LoVo (cell line): ENCODE measurements around the gene ANKRD62.
"Not testable (repeated sequence)": the region's sequence is repeated elsewhere in the genome, so short reads cannot be mapped to it uniquely, and the experiment has no call there.

Experiments used
- DNase-seq: peaks from one replicate; pipeline ENCODE4 v3.0.0-alpha.2; 2016; ENCODE audit warnings: low spot score

The ANKRD62 gene

GRCh38 chr18:12066910-12067511, 26.6 kb upstream of the ANKRD62 start:
- DNase-seq = no peak

GRCh38 chr18:12067671-12068070, 26.0 kb upstream of the ANKRD62 start:
- DNase-seq = no peak

DNA sequence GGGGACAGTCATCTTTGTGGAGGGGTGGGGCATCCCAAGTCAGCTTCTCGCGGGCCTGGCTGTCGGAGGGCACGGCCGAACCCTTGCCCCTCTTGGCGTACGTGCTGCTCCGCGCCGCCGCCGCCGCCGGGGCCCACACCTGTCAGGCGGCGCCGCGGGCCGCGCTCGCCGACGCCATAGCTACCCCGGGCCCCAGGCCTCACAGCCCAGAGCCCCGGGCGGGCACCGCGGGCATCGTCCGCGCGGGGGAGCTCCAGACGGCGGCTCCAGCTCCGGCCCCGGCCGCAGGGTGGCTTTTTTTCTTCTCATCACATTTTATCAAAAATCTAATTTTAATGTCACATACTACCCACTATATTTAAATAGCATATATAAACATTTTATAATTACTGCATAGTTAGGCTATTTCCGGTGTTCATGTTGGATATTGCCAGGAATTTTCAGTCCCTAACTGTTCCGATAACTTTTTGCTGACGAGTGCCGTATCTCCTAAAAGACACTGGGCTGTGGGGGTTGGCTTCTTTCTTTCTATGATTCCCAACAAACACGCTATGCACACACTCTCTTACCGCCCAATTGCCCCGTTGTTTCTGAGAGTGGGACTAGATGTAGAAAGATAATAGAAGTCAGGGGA, 25.2 kb upstream of the ANKRD62 start:
- not testable (repeated sequence) for DNase-seq

DNA sequence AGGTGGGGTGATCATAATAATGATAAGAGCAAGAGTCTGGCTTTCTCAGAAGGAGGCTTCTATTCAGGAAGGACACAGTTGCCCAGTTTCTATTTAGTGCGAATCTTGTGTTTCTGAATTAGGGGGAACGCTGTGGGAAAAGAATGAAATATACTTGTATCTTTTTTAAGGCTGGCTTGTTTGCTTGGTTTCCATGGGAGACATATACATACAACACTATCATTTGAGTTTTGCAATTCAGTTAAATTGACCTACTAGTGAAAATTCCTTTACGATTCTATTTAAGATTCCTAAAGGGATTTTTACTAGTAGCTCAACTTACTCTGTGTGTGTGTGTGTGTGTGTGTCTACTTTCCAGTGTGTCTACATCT, 24.7 kb upstream of the ANKRD62 start:
- no peak for DNase-seq

- not testable (repeated sequence) for DNase-seq
Observed at GRCh38 chr18:12071066-12071465, 22.6 kb upstream of the ANKRD62 start.

DNA sequence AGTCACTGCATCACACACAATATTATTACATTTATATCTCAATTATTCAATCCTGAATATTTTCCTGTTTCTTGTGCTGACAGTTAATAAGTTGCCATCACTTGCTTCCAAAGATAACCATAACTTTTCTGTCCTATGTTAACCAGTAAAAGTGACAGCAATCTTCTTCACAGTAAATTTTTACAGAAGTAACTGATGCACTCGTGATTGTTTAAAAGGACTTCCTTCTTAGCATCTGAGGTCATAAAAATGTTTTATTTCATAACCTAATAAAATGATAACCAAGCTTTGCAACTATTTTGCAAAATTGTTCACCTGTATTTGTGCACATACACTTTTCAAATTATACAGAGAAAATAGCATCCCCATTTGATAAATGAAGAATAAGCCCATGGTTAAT, 20.6 kb upstream of the ANKRD62 start:
- no peak for DNase-seq

- DNase-seq = no peak
Observed at GRCh38 chr18:12074736-12075135, 18.9 kb upstream of the ANKRD62 start.

GRCh38 chr18:12076424-12077140, 17.1 kb upstream of the ANKRD62 start:
- DNase-seq = no peak

DNA sequence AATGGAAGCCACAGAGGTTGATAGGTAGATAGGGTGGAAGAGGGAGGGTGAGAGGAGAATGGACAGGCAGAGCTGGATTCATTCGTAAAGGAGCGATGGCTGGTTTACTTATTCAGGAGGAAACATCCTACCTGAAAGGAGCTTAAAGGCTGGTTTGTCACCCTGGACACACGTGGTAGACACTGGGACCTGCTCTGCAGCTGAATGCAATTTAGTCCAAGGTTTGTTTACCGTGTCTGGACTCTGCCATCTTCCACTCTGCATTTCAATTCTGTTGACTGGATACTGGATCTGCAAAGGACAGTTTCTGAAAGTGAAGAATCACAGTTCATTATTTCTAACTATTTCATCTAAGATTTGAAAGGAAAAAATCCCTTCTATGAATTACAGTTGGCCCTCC, 15.6 kb upstream of the ANKRD62 start:
- not testable (repeated sequence) for DNase-seq

GRCh38 chr18:12079491-12080237, 14.0 kb upstream of the ANKRD62 start:
- no peak for DNase-seq

DNA sequence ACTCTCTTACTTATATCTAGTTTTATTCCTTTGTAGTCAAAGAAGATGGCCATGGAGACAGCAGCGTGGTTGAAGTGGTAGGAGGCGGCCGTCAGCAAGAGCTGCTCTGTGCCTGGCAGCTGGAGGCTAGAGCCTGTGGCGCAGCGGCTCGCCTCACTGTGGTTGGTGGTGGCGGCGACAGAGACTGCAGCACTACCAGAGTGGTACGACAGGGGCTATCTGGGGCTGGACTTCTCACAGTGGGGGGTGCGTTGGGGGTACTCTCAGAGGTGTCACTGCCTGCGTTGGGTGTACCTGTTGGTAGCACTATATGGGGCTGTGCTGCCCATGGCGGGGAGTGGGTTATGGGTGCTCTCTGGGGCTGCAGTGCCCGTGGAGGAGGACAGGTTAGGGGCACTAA, 8.5 kb upstream of the ANKRD62 start:
- DNase-seq = no peak

DNA sequence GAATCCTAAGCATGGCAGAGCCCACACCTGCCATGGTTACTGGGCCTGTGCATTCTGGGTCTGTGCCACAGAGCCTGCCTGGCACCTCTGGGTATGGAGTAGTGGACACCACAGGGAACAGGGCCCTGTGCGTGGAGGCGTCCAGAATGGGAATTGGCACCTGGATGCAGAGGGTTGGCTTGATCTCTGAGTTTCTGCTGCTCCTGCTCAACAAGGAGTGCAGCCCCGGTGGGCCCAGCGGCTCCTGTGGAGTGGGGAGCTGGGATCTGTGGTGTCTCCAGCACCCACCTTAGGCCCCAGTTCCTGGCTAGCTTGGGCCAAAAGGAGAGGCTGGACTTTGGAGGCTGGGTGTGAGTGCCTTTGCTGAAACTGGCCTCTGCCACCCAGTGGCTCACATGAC, 7.9 kb upstream of the ANKRD62 start:
- DNase-seq = no peak

DNA sequence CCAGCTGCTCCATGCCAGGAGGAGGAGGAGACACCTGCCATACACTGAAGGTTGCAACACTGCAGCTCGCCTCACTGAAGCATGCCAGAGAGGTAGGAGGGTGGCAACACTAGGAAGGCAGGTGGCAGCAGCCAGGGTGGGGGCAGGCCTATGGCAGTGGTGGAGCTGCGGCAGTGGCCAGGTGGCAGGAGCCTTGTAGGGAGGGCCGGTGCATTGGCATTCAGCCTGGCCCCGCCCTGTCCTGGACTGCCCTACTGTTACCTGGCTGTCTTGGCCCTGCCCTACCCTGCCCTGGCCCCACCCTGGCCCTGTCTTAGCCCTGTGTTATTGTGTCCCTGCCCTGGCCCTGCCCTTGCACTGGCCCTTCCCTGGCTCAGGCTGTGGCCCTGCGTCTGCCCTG, 7.4 kb upstream of the ANKRD62 start:
- peak; percentile 27 for DNase-seq

DNA sequence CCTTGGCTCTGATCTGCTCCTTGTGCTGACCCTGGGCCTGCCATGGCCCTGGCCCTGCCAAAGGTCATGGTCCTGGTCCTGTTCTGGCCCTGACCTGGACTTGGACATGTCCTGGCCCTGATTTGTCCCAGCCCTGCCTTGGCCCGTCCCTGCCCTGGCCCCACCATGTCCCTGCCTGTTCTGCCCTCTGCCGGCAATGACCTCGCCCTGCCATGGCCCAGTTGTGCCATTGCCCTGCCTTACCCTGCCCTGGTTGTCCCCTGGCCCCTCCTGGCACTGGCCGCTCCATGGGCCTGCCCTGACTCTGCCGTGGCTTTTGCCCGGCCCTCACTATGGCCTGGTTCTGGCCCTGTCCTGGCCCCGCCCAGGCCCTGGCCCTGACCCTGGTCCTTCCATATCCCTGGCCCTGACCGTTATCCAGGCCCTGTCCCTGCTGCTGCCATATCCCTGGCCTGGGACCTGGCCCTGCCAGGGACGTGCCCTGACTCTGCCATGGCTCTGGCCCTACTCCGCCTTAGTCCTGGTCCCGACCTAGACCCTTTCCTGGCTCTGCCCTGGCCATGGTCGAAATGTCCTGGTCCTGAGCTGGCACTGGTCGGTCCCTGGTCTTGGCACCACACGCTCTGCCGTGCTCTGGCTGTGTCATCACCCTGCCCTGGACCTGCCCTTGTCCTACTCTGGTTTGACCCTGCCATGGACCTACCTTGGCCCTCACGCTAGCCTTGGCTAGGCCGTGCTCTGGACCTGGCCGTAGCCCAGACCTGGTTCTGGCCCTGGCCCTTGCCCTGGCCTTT, 6.8 kb upstream of the ANKRD62 start:
- DNase-seq = no peak

- DNase-seq = no peak
Observed at GRCh38 chr18:12087471-12088025, 6.1 kb upstream of the ANKRD62 start.

DNA sequence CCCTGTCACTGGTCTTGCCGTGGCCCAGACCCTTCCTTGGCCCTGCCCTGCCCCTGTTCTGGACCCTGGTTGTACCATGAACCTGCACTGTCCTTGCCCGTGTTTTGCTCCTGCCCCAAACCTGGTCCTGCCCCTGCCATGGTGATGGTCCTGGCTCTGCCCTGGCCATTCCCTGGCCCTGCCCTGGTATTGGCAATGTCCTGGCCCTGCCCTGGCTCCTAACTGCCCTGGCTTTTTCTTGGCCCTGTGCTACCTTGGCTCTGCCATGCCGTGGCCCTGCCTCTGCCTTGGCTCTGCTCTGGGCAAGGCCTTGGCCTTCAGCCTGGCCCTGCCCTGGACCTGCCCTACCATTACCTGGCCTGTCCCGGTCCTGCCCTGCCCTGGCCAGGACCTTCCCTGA, 5.5 kb upstream of the ANKRD62 start:
- no peak for DNase-seq

DNA sequence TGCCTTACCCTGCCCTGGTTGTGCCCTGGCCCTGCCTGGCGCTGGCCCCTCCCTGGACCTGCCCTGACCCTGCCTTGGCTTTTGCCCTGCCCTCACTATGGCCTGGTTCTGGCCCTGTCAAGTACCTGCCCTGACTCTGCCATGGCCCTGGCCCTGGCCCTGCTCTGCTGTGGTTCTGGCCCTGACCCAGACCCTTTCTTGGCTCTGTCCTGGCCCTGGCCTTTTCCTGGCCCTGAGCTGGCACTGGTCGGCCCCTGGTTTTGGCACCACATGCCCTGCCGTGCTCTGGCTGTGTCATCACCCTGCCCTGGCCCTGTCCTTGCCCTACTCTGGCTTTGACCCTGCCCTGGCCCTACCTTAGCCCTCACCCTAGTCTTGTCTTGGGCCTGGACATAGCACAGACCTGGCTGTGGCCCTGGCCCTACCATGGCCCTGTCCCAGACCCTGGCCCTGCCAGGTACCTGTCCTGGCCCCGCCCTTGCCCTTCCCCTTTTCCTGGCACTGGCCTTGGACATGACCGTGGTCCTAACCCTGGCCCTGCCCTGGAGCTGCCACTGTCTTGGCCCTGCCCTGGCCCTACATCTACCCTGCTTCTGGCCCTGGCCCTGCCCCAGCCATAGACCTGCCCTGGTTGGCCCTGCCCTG, 4.8 kb upstream of the ANKRD62 start:
- DNase-seq = no peak

DNA sequence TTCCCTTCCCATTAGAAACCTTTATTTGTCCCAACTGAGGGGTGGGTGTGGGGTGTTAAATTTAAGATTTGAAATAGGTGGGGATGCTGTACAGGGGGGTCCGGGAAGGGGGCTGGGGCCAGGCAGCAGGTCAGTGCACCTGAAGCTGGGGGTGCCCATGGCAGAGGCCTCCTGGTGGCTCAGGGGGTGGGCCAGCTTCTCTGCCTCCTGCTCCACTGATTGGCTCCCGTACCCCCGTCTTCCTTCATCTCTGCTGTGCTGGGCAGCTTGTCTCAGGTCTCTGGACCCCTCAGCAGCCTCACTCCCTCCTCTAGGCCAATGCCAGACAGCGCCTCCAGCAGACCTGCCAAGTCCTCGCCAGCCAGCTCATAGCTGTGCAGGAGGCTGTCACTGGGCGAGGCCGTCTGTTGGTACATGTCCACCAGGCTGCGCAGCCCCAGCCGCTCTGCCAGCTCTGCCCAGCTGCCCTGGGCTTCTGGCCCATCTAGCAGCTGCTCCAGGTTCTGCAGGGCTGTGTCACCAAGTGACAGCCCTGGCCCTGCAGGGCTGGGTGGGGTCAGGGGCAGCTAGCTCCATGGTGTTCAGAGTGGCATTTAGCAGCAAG, 2.0 kb upstream of the ANKRD62 start:
- DNase-seq = no peak

DNA sequence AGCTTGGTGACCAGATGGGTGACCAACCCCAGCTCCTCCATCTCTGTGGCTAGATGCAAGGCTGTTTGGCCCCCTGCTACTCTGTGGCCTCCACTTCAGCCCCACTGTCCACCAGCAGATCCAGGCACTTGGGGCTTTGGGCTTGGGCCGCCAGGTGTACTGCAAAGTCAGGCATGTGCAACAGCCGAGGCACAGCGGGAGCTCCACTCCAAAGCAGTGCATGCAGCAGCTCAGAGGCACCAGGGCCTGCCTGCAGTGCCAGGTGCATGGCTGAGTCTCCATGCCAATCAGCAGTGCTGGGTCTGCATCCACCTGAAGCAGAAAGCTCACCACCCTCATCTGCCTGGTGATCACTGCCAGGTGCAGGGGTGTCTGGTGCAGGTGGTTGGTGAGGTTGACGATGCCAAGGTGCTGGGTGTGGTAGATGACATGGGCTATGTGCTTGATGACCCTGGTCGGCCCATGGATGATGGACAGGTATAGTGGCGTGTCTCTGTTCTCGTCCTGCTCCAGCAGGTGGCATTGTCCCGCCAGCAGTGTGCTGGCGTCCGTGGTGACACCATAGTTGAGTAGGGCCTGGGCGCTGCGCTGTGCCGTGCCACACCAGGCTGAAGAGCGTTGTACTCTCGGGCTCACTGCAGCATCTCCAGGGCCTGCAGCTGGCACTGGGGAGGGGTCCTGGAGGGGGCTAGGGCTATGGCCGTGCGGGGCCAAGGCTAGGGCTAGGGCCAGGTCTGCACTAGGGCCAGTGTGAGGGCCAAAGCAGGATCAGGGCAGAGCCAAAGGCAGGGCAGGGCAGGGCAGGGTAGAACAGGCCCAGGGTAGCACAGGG, 1.0 kb upstream of the ANKRD62 start:
- DNase-seq = peak; percentile 53

GRCh38 chr18:12098374-12098773, 4.7 kb downstream of the ANKRD62 start:
- no peak for DNase-seq
